ENCODE data around the gene DNM3. TPM values are rescaled to one million over a fixed set of nuclear protein-coding genes. Genes with fewer than 3 reads are reported as not detected.

The DNM3 gene
- total and polyA plus RNA-seq, 10 of the 15 experiments (the other 5 are each of a cell fraction or from before 2014, with no cell fraction given): 0.03 to 1.5 (median 0.08) TPM; not detected in 3

GRCh38 chr1:171963762-171964161 lies 122.5 kb downstream of the DNM3 start:
- ChIA-PET SMC1A (ENCODE audit: uncharacterized antibody, unreplicated experiment) (no interaction called here), RAD21 (ENCODE audit: unreplicated experiment) (no interaction called here), CTCF (no interaction called here), POLR2A (no interaction called here)
- in situ Hi-C loops (cut with MboI): no loop called here
- H3K27ac ChIP-seq (ENCODE audit: control insufficient read depth, insufficient read depth): no peak overlapping the region
- no peaks in the 10 kb centered on the region; a peak in 1 of 4 replicates for H3K27me3 ChIP-seq (replicated peaks in 1 of 2; ENCODE audit: control insufficient read depth in 2 of 2, insufficient read depth in 2 of 2, low read length in 1 of 2)
- no peaks in the 10 kb centered on the region for H4K20me1 ChIP-seq (ENCODE audit: control insufficient read depth, insufficient read depth)
- no peak overlapping the region for H3K4me2 ChIP-seq (ENCODE audit: control insufficient read depth, insufficient read depth)
- BruUV-seq (replicated peaks): no TSS peak
- FAIRE-seq: no peak
- no peaks in the 10 kb centered on the region for H3K9me3 ChIP-seq (replicated peaks; ENCODE audit: control insufficient read depth, insufficient read depth, low read length)
- no peaks in the 10 kb centered on the region for H3K4me1 ChIP-seq (ENCODE audit: control insufficient read depth, insufficient read depth, low read length)
- H3K79me2 ChIP-seq (ENCODE audit: control insufficient read depth, insufficient read depth, low read length): no peaks in the 10 kb centered on the region
- H3K9ac ChIP-seq (ENCODE audit: control insufficient read depth, insufficient read depth, low read length): no peak overlapping the region
- no peak overlapping the region for H2AFZ ChIP-seq (ENCODE audit: control insufficient read depth, low read depth, low read length)
- no peaks in the 10 kb centered on the region for H3K36me3 ChIP-seq (ENCODE audit: control insufficient read depth in 2 of 2, insufficient read depth in 2 of 2, low read length in 1 of 2)
- TF ChIP-seq PML (IDR thresholded peaks at IDR 0.05; ENCODE audit: low read length) (no peak), REST (IDR thresholded peaks at IDR 0.05; ENCODE audit: low read depth, low read length) (no peak), IRF4 (IDR thresholded peaks at IDR 0.05; ENCODE audit: low read depth, low read length) (no peak), MTA3 (IDR thresholded peaks at IDR 0.05; ENCODE audit: borderline replicate concordance, low read length) (no peak), ASH2L (IDR thresholded peaks at IDR 0.05; ENCODE audit: borderline replicate concordance, low read depth) (no peak), POU2F2 (IDR thresholded peaks at IDR 0.05; ENCODE audit: borderline replicate concordance, low read depth, low read length) (no peak), POLR2A (IDR thresholded peaks at IDR 0.05; ENCODE audit: low read depth, low read length) (no peak), SREBF2 (IDR thresholded peaks at IDR 0.05; ENCODE audit: low read length) (no peak), STAT3 (IDR thresholded peaks at IDR 0.05; ENCODE audit: low read depth, low read length) (no peak), CBX3 (IDR thresholded peaks at IDR 0.05; ENCODE audit: borderline replicate concordance, low read depth) (no peak), RCOR1 (conservative IDR thresholded peaks at IDR 0.05; ENCODE audit: low read depth, low read length) (no peak), CBFB (IDR thresholded peaks at IDR 0.05; ENCODE audit: low read depth) (no peak), ATF3 (IDR thresholded peaks at IDR 0.05; ENCODE audit: borderline replicate concordance, extremely low read depth, low read depth, low read length) (no peak), ZNF622 (IDR thresholded peaks at IDR 0.05) (no peak), IKZF1 (conservative IDR thresholded peaks at IDR 0.05) (no peak)
- DNase-seq (ENCODE audit: low read depth, low spot score): no peak
- intact Hi-C loops (cut with micrococcal nuclease; ENCODE audit: unreplicated experiment): no loop called here
- no peak for ATAC-seq
- 0% methylated on average over 1 of the region's 1 CpG for WGBS (ENCODE audit: insufficient coverage, insufficient replicate concordance, low lambda C conversion rate, missing lambda C conversion rate)
- H3K4me3 ChIP-seq: no peak overlapping the region

Data from GM12878 (cell line).